H9 (cell line): Measurements from ENCODE around the gene ARF5. TPM values are rescaled to one million over a fixed set of nuclear protein-coding genes. Genes with fewer than 3 reads are reported as not detected.
A peak's percentile ranks its signal among the peaks of the same experiment; 100 is the strongest.

Experiments
- DNase-seq: peaks from one replicate; pipeline ENCODE4 v3.0.0-alpha.2; 2017
- H2AFZ ChIP-seq: one replicate; pipeline ENCODE4 v1.6.1; 2013; ENCODE audit warnings: mild to moderate bottlenecking, low read length, control low read depth, moderate library complexity
- H2AK5ac ChIP-seq: 2 replicates; pipeline ENCODE4 v1.6.1; 2013; ENCODE audit warnings: low read length, control low read depth, mixed read lengths; ENCODE audit not compliant: insufficient read length
- H2BK120ac ChIP-seq: one replicate; pipeline ENCODE4 v1.6.1; 2013; ENCODE audit warnings: low read depth, mild to moderate bottlenecking, low read length, control low read depth, inconsistent platforms; ENCODE audit not compliant: poor library complexity, severe bottlenecking
- H2BK12ac ChIP-seq: 2 replicates; pipeline ENCODE4 v1.6.1; 2013; ENCODE audit warnings: low read length, control low read depth, mixed read lengths, low read depth; ENCODE audit not compliant: insufficient read length
- H2BK15ac ChIP-seq: 2 replicates; pipeline ENCODE4 v1.6.1; 2013; ENCODE audit warnings: low read depth, low read length, control low read depth
- H2BK20ac ChIP-seq: one replicate; pipeline ENCODE4 v1.6.1; 2013; ENCODE audit warnings: low read depth, mild to moderate bottlenecking, low read length, control low read depth, inconsistent platforms; ENCODE audit not compliant: poor library complexity, severe bottlenecking
- H2BK5ac ChIP-seq: 2 replicates; pipeline ENCODE4 v1.6.1; 2013; ENCODE audit warnings: low read length, control low read depth, mixed read lengths; ENCODE audit not compliant: insufficient read length
- H3K14ac ChIP-seq: 2 replicates; pipeline ENCODE4 v1.6.1; 2013; ENCODE audit warnings: low read length, control low read depth; ENCODE audit not compliant: insufficient read depth
- H3K18ac ChIP-seq: 2 replicates; pipeline ENCODE4 v1.6.1; 2013; ENCODE audit warnings: low read depth, mild to moderate bottlenecking, mixed read lengths, low read length, control low read depth; ENCODE audit not compliant: insufficient read length
- H3K23ac ChIP-seq: 2 replicates; pipeline ENCODE4 v1.6.1; 2013; ENCODE audit warnings: low read length, control low read depth, mixed read lengths, low read depth; ENCODE audit not compliant: insufficient read length
- H3K23me2 ChIP-seq: 2 replicates; pipeline ENCODE4 v1.6.1; 2013; ENCODE audit warnings: low read depth, mild to moderate bottlenecking, mixed read lengths, low read length, control low read depth; ENCODE audit not compliant: insufficient read length, poor library complexity, severe bottlenecking
- H3K27ac ChIP-seq: 2 replicates; pipeline ENCODE4 v1.5.1; 2013; ENCODE audit warnings: low read length, control low read depth, mixed read lengths, low read depth; ENCODE audit not compliant: insufficient read length
- H3K27me3 ChIP-seq: 2 replicates; pipeline ENCODE4 v1.6.1; 2013; ENCODE audit warnings: low read length, control low read depth, inconsistent platforms; ENCODE audit not compliant: insufficient read depth
- H3K4ac ChIP-seq: 2 replicates; pipeline ENCODE4 v1.6.1; 2013; ENCODE audit warnings: low read depth, mild to moderate bottlenecking, control low read depth, inconsistent platforms, low read length, moderate library complexity
- H3K4me1 ChIP-seq: 2 replicates; pipeline ENCODE4 v1.6.1; 2013; ENCODE audit warnings: low read length, control low read depth, inconsistent platforms; ENCODE audit not compliant: insufficient read depth
- H3K4me2 ChIP-seq: 2 replicates; pipeline ENCODE4 v1.6.1; 2013; ENCODE audit warnings: low read length, control low read depth, mixed read lengths; ENCODE audit not compliant: insufficient read length, insufficient read depth
- H3K56ac ChIP-seq: 2 replicates; pipeline ENCODE4 v1.6.1; 2013; ENCODE audit warnings: low read depth, mild to moderate bottlenecking, mixed read lengths, low read length, control low read depth; ENCODE audit not compliant: insufficient read length
- H3K79me1 ChIP-seq: 2 replicates; pipeline ENCODE4 v1.6.1; 2013; ENCODE audit warnings: low read depth, mild to moderate bottlenecking, moderate library complexity, low read length, control low read depth, inconsistent platforms; ENCODE audit not compliant: insufficient read depth, poor library complexity, severe bottlenecking
- H3K79me2 ChIP-seq: 2 replicates; pipeline ENCODE4 v1.6.1; 2013; ENCODE audit warnings: low read length, control low read depth, inconsistent platforms; ENCODE audit not compliant: insufficient read depth
- H3K9ac ChIP-seq: 2 replicates; pipeline ENCODE4 v1.6.1; 2013; ENCODE audit warnings: low read length, control low read depth, mixed read lengths; ENCODE audit not compliant: insufficient read length; ENCODE audit errors: extremely low read depth
- H3K9me3 ChIP-seq: one replicate; pipeline ENCODE4 v1.6.1; 2013; ENCODE audit warnings: low read depth, low read length, inconsistent platforms; ENCODE audit not compliant: control insufficient read depth
- H3T11ph ChIP-seq: one replicate; pipeline ENCODE4 v1.6.1; 2013; ENCODE audit warnings: mild to moderate bottlenecking, low read length, control low read depth, inconsistent platforms
- H4K20me1 ChIP-seq: one replicate; pipeline ENCODE4 v1.6.1; 2013; ENCODE audit not compliant: control insufficient read depth, insufficient read length, insufficient read depth
- H4K5ac ChIP-seq: 2 replicates; pipeline ENCODE4 v1.6.1; 2013; ENCODE audit warnings: low read depth, mild to moderate bottlenecking, mixed read lengths, low read length, control low read depth; ENCODE audit not compliant: insufficient read length
- H4K8ac ChIP-seq: replicated peaks from 2 replicates; pipeline ENCODE4 v1.6.1; 2013; ENCODE audit warnings: low read length, control low read depth, mixed read lengths, low read depth; ENCODE audit not compliant: insufficient read length
- H4K91ac ChIP-seq: 2 replicates; pipeline ENCODE4 v1.6.1; 2013; ENCODE audit warnings: low read depth, mild to moderate bottlenecking, moderate library complexity, mixed read lengths, low read length, control low read depth; ENCODE audit not compliant: insufficient read length
- H3K27ac Mint-ChIP-seq, 3 experiments: 2 replicates in 2 of 3; 3 replicates in 1 of 3; pipeline ENCODE4 v1.8.0; 2020 to 2021; ENCODE audit warnings: mixed read lengths in 3 of 3, mild to moderate bottlenecking in 1 of 3, moderate library complexity in 1 of 3
- H3K27me3 Mint-ChIP-seq: 2 replicates; pipeline ENCODE4 v1.8.0; 2021; ENCODE audit warnings: low read depth, mild to moderate bottlenecking, moderate library complexity, mixed read lengths
- H3K36me3 Mint-ChIP-seq, 3 experiments: 2 replicates in 2 of 3; 3 replicates in 1 of 3; pipeline ENCODE4 v1.8.0; 2020 to 2021; ENCODE audit warnings: low read depth in 3 of 3, mixed read lengths in 3 of 3; ENCODE audit not compliant: insufficient read depth in 1 of 3
- H3K4me1 Mint-ChIP-seq, 2 experiments: 2 replicates each; pipeline ENCODE4 v1.8.0; 2020; ENCODE audit warnings: mixed read lengths in 2 of 2
- H3K4me3 Mint-ChIP-seq, 2 experiments: 2 replicates in 1 of 2; 3 replicates in 1 of 2; pipeline ENCODE4 v1.8.0; 2020 to 2021; ENCODE audit warnings: mild to moderate bottlenecking in 2 of 2, mixed read lengths in 2 of 2, moderate library complexity in 1 of 2
- H3K9me3 Mint-ChIP-seq, 2 experiments: 2 replicates in 1 of 2; 3 replicates in 1 of 2; pipeline ENCODE4 v1.8.0; 2020; ENCODE audit warnings: mild to moderate bottlenecking in 2 of 2, mixed read lengths in 2 of 2, moderate library complexity in 1 of 2
- CTCF ChIP-seq: fragments of 200-600 bp; sonication (generic); conservative IDR thresholded peaks from 3 replicates; pipeline ENCODE4 v1.8.0; 2021; ENCODE audit warnings: antibody characterized with exemption, mild to moderate bottlenecking
- WGBS: extraction: QIAGEN DNeasy Blood & Tissue Kit; methylation state at CpG from one replicate; pipeline ENCODE4 v1.1.7; 2013; ENCODE audit warnings: missing lambda C conversion rate, low lambda C conversion rate, mixed read lengths; ENCODE audit not compliant: insufficient read length; ENCODE audit errors: extremely low coverage; 5-methylcytosine and 5-hydroxymethylcytosine counted together
- total RNA-seq: library from RNA; stranded (reverse); gene quantifications from 2 replicates; pipeline ENCODE4 v1.2.1, GENCODE V29; 2021

Gene ARF5
- total RNA-seq, 1 experiment from 2014 or later, result 169 TPM

DNA sequence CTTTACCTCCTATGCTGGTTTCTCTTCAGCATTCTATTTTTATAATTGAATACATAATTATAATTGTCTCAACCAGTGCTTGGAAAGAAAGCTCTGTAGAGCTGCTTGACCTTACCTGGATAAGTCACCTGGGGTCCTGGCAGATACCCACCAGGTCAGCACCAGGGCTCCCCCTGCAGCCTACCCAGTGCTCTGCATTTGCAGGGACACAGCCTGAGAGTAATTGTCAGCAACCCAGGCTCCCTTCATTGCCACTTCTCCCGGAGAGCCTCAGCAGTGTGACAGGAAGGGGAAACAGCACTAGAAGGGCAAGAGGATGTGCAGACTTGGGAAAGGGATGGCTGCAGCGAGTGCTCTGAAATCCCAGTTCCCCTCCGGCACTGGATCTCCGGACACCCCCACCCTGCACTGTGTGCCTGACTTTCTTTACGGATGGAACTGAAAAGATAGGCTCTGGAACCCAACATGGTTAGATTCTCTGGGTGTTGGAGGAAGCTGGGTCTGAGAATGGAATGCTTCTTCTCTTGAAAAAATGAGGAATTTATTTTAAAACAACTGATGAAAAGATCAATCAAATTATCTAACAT, 41.1 kb downstream of the ARF5 start:
- Mint-ChIP-seq H3K4me1 (peaks cover 3 to 11% of the 10 kb centered on the region in 2 experiments), H3K4me3 (peak overlapping the region in 1 of 2 experiments; percentile 24; a peak in 1 of 5 replicates), H3K36me3 (no peaks in the 10 kb centered on the region), H3K27ac (no peak overlapping the region; a peak in 1 of 7 replicates), H3K9me3 (no peaks in the 10 kb centered on the region; a peak in 1 of 5 replicates), H3K27me3 (peaks cover 16% of the 10 kb centered on the region)
- Histone ChIP-seq H3K23me2 (no peaks in the 10 kb centered on the region), H3K56ac (no peak overlapping the region), H3K4me1 (no peaks in the 10 kb centered on the region), H3K18ac (no peak overlapping the region), H3K4me2 (peak overlapping the region; percentile 5), H4K20me1 (no peaks in the 10 kb centered on the region), H3K79me1 (no peaks in the 10 kb centered on the region), H4K8ac (no peak overlapping the region), H2BK5ac (no peak overlapping the region), H3K27me3 (no peaks in the 10 kb centered on the region), H3T11ph (no peak overlapping the region), H3K9me3 (no peaks in the 10 kb centered on the region), H2BK120ac (no peak overlapping the region), H3K79me2 (no peaks in the 10 kb centered on the region), H3K27ac (no peak overlapping the region), H2AFZ (peak overlapping the region; percentile 79), H3K14ac (no peak overlapping the region), H3K4ac (no peak overlapping the region), H4K91ac (no peak overlapping the region), H2BK12ac (no peak overlapping the region), H2BK15ac (no peak overlapping the region), H2AK5ac (no peak overlapping the region), H4K5ac (no peak overlapping the region), H3K9ac (no peak overlapping the region), H3K23ac (no peak overlapping the region), H2BK20ac (no peak overlapping the region)
- DNase-seq, result peak; percentile 95
- TF ChIP-seq CTCF, result peak; percentile 84
- no CpG with 5 or more reads among the region's 5 CpGs for whole genome bisulfite sequencing
